ENCODE measurements around the gene SSH3.

- TF ChIP-seq CTCF (conservative IDR thresholded peaks at IDR 0.05; ENCODE audit: low read length) (no peak), EZH2phosphoT487 (IDR thresholded peaks at IDR 0.05; ENCODE audit: borderline replicate concordance, low read depth, low read length) (no peak)
These were observed 1.3 kb upstream of the SSH3 start for GRCh38 chr11:67301951-67302516.

All from OCI-LY7 (cell line).